Astrocyte (in vitro differentiated cells and primary cell): Measurements from ENCODE around the gene LPAR3.

Experiments used
- CTCF ChIP-seq: IDR thresholded peaks from 2 replicates; pipeline ENCODE4 v1.5.1; 2011; ENCODE audit warnings: low read depth, mild to moderate bottlenecking, inconsistent platforms, low read length, moderate library complexity; ENCODE audit not compliant: insufficient read depth
- EZH2 ChIP-seq: IDR thresholded peaks from 2 replicates; pipeline ENCODE4 v1.6.1; 2012; ENCODE audit warnings: mild to moderate bottlenecking, low read length, inconsistent platforms; ENCODE audit not compliant: insufficient read depth

DNA sequence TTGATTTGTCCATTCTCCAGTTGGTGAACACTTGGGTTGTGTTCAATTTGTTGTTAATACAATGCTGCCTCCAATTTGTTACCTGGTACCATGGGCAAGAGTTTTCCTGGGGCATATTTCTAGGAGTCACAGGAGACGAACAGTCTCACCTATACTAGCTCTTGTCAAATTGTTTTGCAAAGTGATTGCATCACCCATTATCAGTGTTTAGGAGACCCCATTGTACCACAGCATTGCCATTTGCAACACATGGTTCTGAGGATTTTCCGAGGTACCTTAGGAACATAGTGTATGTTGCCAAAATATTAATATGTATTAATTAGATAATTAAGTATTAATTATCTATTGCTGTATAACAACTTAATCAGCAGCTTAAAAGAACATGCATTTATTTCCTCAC lies 97.8 kb downstream of the LPAR3 start:
- no peak for TF ChIP-seq CTCF
- TF ChIP-seq EZH2, result no peak
